Mesenteric fat pad (tissue), 1 donor: Measurements from ENCODE around the gene SCAF8. TPM values are rescaled to one million over a fixed set of nuclear protein-coding genes. Genes with fewer than 3 reads are reported as not detected.
"Not testable (repeated sequence)": the region's sequence is repeated elsewhere in the genome, so short reads cannot be mapped to it uniquely, and the experiment has no call there.

ENCODE experiments used
- DNase-seq: peaks from one replicate; pipeline ENCODE4 v3.0.0-alpha.2; 2020; ENCODE audit warnings: low spot score
- total RNA-seq: library from RNA; stranded (reverse); fragmentation: NEBNext Ultra II Directional; extraction: Animal tissue kit (Norgen Biotek cat#: 25700); gene quantifications from one replicate; pipeline ENCODE4 v1.2.1, GENCODE V29; 2021
- donor health status: DM: yes; HTN: yes; CAD: no.

The SCAF8 gene
- total RNA-seq, 1 donor from 2014 or later, result 33.3 TPM

- no peak for DNase-seq
Observed at GRCh38 chr6:154732538-154733182, 556 bp upstream of the SCAF8 start.

GRCh38 chr6:154733626-154734382 lies 588 bp downstream of the SCAF8 start:
- DNase-seq, result peak; percentile 98

- no peak for DNase-seq
Observed at GRCh38 chr6:154736618-154737259, 3.5 kb downstream of the SCAF8 start.

GRCh38 chr6:154737424-154737823 lies 4.2 kb downstream of the SCAF8 start:
- no peak for DNase-seq

- no peak for DNase-seq
Observed at GRCh38 chr6:154738551-154738961, 5.3 kb downstream of the SCAF8 start.

- DNase-seq, result no peak
Observed at GRCh38 chr6:154740658-154741057, 7.4 kb downstream of the SCAF8 start.

- DNase-seq, result no peak
Observed at GRCh38 chr6:154742891-154743290, 9.7 kb downstream of the SCAF8 start.

- DNase-seq, result not testable (repeated sequence)
Observed at GRCh38 chr6:154744029-154744745, 11.0 kb downstream of the SCAF8 start.

GRCh38 chr6:154745243-154745642 lies 12.0 kb downstream of the SCAF8 start:
- no peak for DNase-seq

GRCh38 chr6:154749341-154749740 lies 16.1 kb downstream of the SCAF8 start:
- DNase-seq, result no peak

- DNase-seq, result no peak
Observed at GRCh38 chr6:154751011-154751800, 18.0 kb downstream of the SCAF8 start.

- no peak for DNase-seq
Observed at GRCh38 chr6:154752022-154752421, 18.8 kb downstream of the SCAF8 start.

GRCh38 chr6:154754152-154754551 lies 20.9 kb downstream of the SCAF8 start:
- no peak for DNase-seq

GRCh38 chr6:154757352-154758050 lies 24.3 kb downstream of the SCAF8 start:
- no peak for DNase-seq

GRCh38 chr6:154758125-154758524 lies 24.9 kb downstream of the SCAF8 start:
- no peak for DNase-seq

GRCh38 chr6:154763650-154764049 lies 30.4 kb downstream of the SCAF8 start:
- no peak for DNase-seq

GRCh38 chr6:154765273-154765672 lies 32.1 kb downstream of the SCAF8 start:
- DNase-seq, result no peak

GRCh38 chr6:154766288-154766687 lies 33.1 kb downstream of the SCAF8 start:
- no peak for DNase-seq

- no peak for DNase-seq
Observed at GRCh38 chr6:154767003-154767723, 33.9 kb downstream of the SCAF8 start.

- no peak for DNase-seq
Observed at GRCh38 chr6:154768280-154768679, 35.1 kb downstream of the SCAF8 start.
